Natural killer cell (primary cell): ENCODE results near the gene SLC35A5. TPM values are rescaled to one million over a fixed set of nuclear protein-coding genes. Genes with fewer than 3 reads are reported as not detected.

Source experiments
- ATAC-seq, 3 donors: fragments of 150-1000 bp in 2 of 3; fragments of 200-7000 bp in 1 of 3; cut with Tn5 transposase; 1 replicate in 1 of 3; 2 replicates in 2 of 3; pipeline ENCODE4 v1.10.0; 2021; ENCODE audit warnings: mild to moderate bottlenecking in 2 of 3, moderate library complexity in 2 of 3
- DNase-seq, 2 donors: peaks; one replicate each; pipeline versions ENCODE4 v3.0.0 to v3.0.0-alpha.2; 2013 to 2021; ENCODE audit warnings: mixed read lengths in 1 of 2
- H3K27ac ChIP-seq: one replicate; pipeline ENCODE4 v1.5.1; 2013; ENCODE audit warnings: mild to moderate bottlenecking, low read length
- H3K27me3 ChIP-seq: one replicate; pipeline ENCODE4 v1.6.1; 2013; ENCODE audit warnings: low read length; ENCODE audit not compliant: control insufficient read depth, insufficient read depth
- H3K36me3 ChIP-seq: one replicate; pipeline ENCODE4 v1.6.1; 2013; ENCODE audit warnings: low read length; ENCODE audit not compliant: control insufficient read depth, insufficient read depth
- H3K4me1 ChIP-seq: one replicate; pipeline ENCODE4 v1.6.1; 2013; ENCODE audit warnings: low read length; ENCODE audit not compliant: control insufficient read depth, insufficient read depth
- H3K4me3 ChIP-seq: one replicate; pipeline ENCODE4 v1.5.1; 2013; ENCODE audit warnings: low read length
- H3K9me3 ChIP-seq: one replicate; pipeline ENCODE4 v1.6.1; 2013; ENCODE audit warnings: low read length; ENCODE audit not compliant: control insufficient read depth, insufficient read depth
- H3K27ac Mint-ChIP-seq, 2 donors: one replicate each; pipeline ENCODE4 v1.8.0; 2022; ENCODE audit warnings: mild to moderate bottlenecking in 2 of 2, mixed read lengths in 2 of 2, moderate library complexity in 1 of 2
- H3K27me3 Mint-ChIP-seq, 2 donors: one replicate each; pipeline ENCODE4 v1.8.0; 2022; ENCODE audit warnings: low read depth in 2 of 2, mixed read lengths in 2 of 2
- H3K36me3 Mint-ChIP-seq: one replicate; pipeline ENCODE4 v1.8.0; 2022; ENCODE audit warnings: mixed read lengths
- H3K4me1 Mint-ChIP-seq, 2 donors: one replicate each; pipeline ENCODE4 v1.8.0; 2022; ENCODE audit warnings: mixed read lengths in 2 of 2
- H3K4me3 Mint-ChIP-seq: one replicate; pipeline ENCODE4 v1.8.0; 2022; ENCODE audit warnings: mild to moderate bottlenecking, moderate library complexity, mixed read lengths
- H3K9me3 Mint-ChIP-seq, 2 donors: one replicate each; pipeline ENCODE4 v1.8.0; 2022; ENCODE audit warnings: mixed read lengths in 2 of 2
- CTCF ChIP-seq: fragments of 200-600 bp; IDR thresholded peaks from one replicate; pipeline ENCODE4 v1.8.0; 2022; ENCODE audit warnings: antibody characterized with exemption
- WGBS: methylation state at CpG from one replicate; pipeline ENCODE4 v1.1.7; 2013; ENCODE audit warnings: missing lambda C conversion rate; ENCODE audit not compliant: insufficient coverage; 5-methylcytosine and 5-hydroxymethylcytosine counted together
- intact Hi-C: fragments of 100-400 bp; cut with micrococcal nuclease; formaldehyde crosslinking; loops from one replicate; pipeline ENCODE4 v1.14.2; 2022
- total RNA-seq, 4 donors: library from RNA; stranded (reverse); fragments of 120-200 nt in 1 of 4; gene quantifications; one replicate each; pipeline versions ENCODE4 v1.2.3 to v1.2.4, GENCODE V29; 2013 to 2022

Gene SLC35A5
- total RNA-seq, 3 donors from 2014 or later (not counting 1 experiment from before 2014, with no cell fraction given): 10.5 to 17.4 (median 11.2) TPM

DNA sequence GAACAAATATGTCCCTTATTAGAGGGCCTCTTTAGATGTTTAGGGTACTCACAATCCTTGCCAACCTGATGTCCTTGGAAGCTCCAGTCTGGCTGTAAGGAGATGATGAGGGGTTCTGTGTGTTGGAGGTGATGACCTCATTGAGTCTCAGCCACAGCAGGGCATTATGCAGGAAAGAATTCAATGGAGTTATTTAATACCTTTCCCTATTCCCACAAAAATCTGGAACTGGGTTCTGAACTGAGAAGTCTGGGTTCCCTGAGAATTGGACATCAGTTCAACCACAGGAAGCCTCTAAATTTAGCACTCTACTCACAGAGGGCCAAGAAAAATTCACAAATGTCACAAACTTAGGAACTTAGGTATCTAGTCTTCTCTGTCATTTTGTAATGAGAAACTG lies 36.9 kb downstream of the SLC35A5 start:
- Mint-ChIP-seq H3K27ac (no peak overlapping the region), H3K27me3 (no peaks in the 10 kb centered on the region), H3K4me1 (no peaks in the 10 kb centered on the region), H3K9me3 (no peaks in the 10 kb centered on the region), H3K36me3 (peaks cover 11% of the 10 kb centered on the region), H3K4me3 (no peak overlapping the region)
- Histone ChIP-seq H3K9me3 (no peaks in the 10 kb centered on the region), H3K4me1 (no peaks in the 10 kb centered on the region), H3K4me3 (no peak overlapping the region), H3K27ac (no peak overlapping the region), H3K36me3 (peaks cover 4% of the 10 kb centered on the region), H3K27me3 (no peaks in the 10 kb centered on the region)
- DNase-seq (no peak), ATAC-seq (no peak)
- intact Hi-C loops: no loop called here
- no peak for TF ChIP-seq CTCF

DNA sequence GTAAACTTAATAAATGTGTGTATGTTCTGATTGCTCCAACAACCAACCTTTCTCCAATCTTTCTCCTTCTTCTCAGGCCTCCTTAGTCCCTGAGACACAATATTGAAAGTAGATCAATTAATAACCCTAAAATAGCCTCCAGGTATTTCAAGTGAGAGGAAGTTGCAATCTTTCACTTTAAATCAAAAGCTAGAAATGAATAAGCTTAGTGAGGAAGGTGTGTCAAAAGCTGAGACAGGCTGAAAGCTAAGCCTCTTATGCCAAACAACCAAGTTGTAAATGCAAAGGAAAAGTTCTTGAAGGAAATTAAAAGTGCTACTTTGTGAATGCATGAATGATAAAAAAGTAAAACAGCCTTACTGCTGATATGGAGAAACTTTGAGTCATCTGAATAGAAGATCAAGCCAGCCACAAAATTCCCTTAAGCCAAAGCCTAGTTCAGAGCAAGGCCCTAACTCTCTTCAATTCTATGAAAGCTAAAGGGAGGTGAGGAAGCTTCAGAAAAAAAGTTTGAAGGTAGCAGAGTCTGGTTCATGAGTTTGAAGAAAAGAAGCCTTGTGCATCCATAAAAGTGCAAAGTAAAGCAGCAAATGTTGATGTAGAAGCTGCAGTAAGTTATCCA lies 40.5 kb downstream of the SLC35A5 start:
- H3K9me3 Mint-ChIP-seq: no peaks in the 10 kb centered on the region

GRCh38 chr3:112604536-112604935 lies 42.7 kb downstream of the SLC35A5 start:
- H3K4me1 ChIP-seq: no peaks in the 10 kb centered on the region
- H3K36me3 ChIP-seq: no peaks in the 10 kb centered on the region
- no peaks in the 10 kb centered on the region for H3K36me3 Mint-ChIP-seq
- no peak for DNase-seq
- H3K27me3 ChIP-seq: no peaks in the 10 kb centered on the region
- no peak overlapping the region for H3K27ac Mint-ChIP-seq
- intact Hi-C loops: no loop called here
- no peak overlapping the region for H3K27ac ChIP-seq
- no peak for TF ChIP-seq CTCF
- H3K9me3 Mint-ChIP-seq: no peaks in the 10 kb centered on the region
- peaks cover 5 to 24% of the 10 kb centered on the region in 2 donors for H3K27me3 Mint-ChIP-seq
- no peak for ATAC-seq
- H3K9me3 ChIP-seq: no peaks in the 10 kb centered on the region
- 27% methylated on average over 3 of the region's 4 CpGs for WGBS
- H3K4me3 Mint-ChIP-seq: no peak overlapping the region
- no peak overlapping the region for H3K4me3 ChIP-seq
- H3K4me1 Mint-ChIP-seq: peaks cover 5 to 12% of the 10 kb centered on the region in 2 donors

More for the DNA sequence above, 40.5 kb downstream of the SLC35A5 start:
- ATAC-seq (no peak), DNase-seq (no peak)
- Mint-ChIP-seq H3K27ac (no peak overlapping the region), H3K27me3 (peaks cover 0 to 12% of the 10 kb centered on the region in 2 donors), H3K4me1 (peaks cover 5 to 12% of the 10 kb centered on the region in 2 donors), H3K4me3 (no peak overlapping the region), H3K36me3 (peaks cover 3% of the 10 kb centered on the region)
- Histone ChIP-seq H3K4me1 (no peaks in the 10 kb centered on the region), H3K36me3 (peaks cover 2% of the 10 kb centered on the region), H3K9me3 (no peaks in the 10 kb centered on the region), H3K4me3 (no peak overlapping the region), H3K27me3 (no peaks in the 10 kb centered on the region), H3K27ac (no peak overlapping the region)
- intact Hi-C loops: no loop called here
- no peak for TF ChIP-seq CTCF

DNA sequence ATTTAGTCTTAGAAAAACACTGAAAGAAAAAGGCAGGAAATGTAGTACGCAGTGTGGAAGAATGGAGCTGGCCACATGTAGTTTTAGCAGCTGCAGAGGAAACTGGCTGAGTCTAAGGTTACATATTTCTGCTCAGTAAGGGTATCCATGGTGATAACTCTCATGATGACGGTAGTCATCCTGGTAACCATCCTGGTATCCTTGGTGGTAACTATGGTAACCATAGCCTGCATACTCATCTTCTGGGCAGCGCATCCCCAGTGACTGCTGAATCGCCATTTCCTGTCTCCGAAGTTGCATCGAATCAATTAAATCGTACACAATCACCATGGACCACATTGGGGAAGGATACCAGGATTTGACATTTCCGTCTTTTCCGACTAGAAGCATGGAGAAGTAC lies 43.4 kb downstream of the SLC35A5 start:
- Histone ChIP-seq H3K9me3 (no peaks in the 10 kb centered on the region), H3K4me1 (no peaks in the 10 kb centered on the region), H3K27ac (no peak overlapping the region), H3K27me3 (no peaks in the 10 kb centered on the region), H3K36me3 (no peaks in the 10 kb centered on the region), H3K4me3 (no peak overlapping the region)
- no peak overlapping the region for H3K4me3 Mint-ChIP-seq
- ATAC-seq (peak in 2 of 3 donors; percentile 38 to 55), DNase-seq (no peak)
- no peak overlapping the region for H3K27ac Mint-ChIP-seq
- peaks cover 7 to 26% of the 10 kb centered on the region in 2 donors for H3K27me3 Mint-ChIP-seq
- intact Hi-C loops: no loop called here
- no peaks in the 10 kb centered on the region for H3K9me3 Mint-ChIP-seq
- peaks cover 8 to 12% of the 10 kb centered on the region in 2 donors for H3K4me1 Mint-ChIP-seq
- 65% methylated on average over 9 of the region's 9 CpGs for whole genome bisulfite sequencing
- H3K36me3 Mint-ChIP-seq: no peaks in the 10 kb centered on the region
- TF ChIP-seq CTCF: no peak
